ENCODE results near the gene TMEM132D.

The TMEM132D gene

GRCh38 chr12:129651951-129652350, 251.9 kb downstream of the TMEM132D start:
- no peak for DNase-seq

- no peak for DNase-seq
Measured at GRCh38 chr12:129641926-129642325, 261.9 kb downstream of the TMEM132D start.

- DNase-seq, result no peak
Measured at GRCh38 chr12:129635021-129635685, 268.7 kb downstream of the TMEM132D start.

GRCh38 chr12:129631316-129631715, 272.5 kb downstream of the TMEM132D start:
- no peak for DNase-seq

GRCh38 chr12:129629901-129630300, 273.9 kb downstream of the TMEM132D start:
- no peak for DNase-seq

- no peak for DNase-seq
Measured at GRCh38 chr12:129622566-129622965, 281.3 kb downstream of the TMEM132D start.

GRCh38 chr12:129619271-129619670, 284.6 kb downstream of the TMEM132D start:
- DNase-seq, result no peak

- no peak for DNase-seq
Measured at GRCh38 chr12:129617849-129618248, 286.0 kb downstream of the TMEM132D start.

GRCh38 chr12:129615001-129615400, 288.8 kb downstream of the TMEM132D start:
- no peak for DNase-seq

GRCh38 chr12:129614221-129614885, 289.5 kb downstream of the TMEM132D start:
- DNase-seq, result no peak

GRCh38 chr12:129613314-129613713, 290.5 kb downstream of the TMEM132D start:
- no peak for DNase-seq

GRCh38 chr12:129610601-129611120, 293.2 kb downstream of the TMEM132D start:
- peak; percentile 21 for DNase-seq

GRCh38 chr12:129607756-129608155, 296.1 kb downstream of the TMEM132D start:
- no peak for DNase-seq

GRCh38 chr12:129607301-129607700, 296.5 kb downstream of the TMEM132D start:
- no peak for DNase-seq

GRCh38 chr12:129606239-129606638, 297.6 kb downstream of the TMEM132D start:
- no peak for DNase-seq

- no peak for DNase-seq
Measured at GRCh38 chr12:129605666-129606065, 298.2 kb downstream of the TMEM132D start.

GRCh38 chr12:129604506-129604905, 299.3 kb downstream of the TMEM132D start:
- no peak for DNase-seq

GRCh38 chr12:129599406-129599805, 304.4 kb downstream of the TMEM132D start:
- no peak for DNase-seq

- no peak for DNase-seq
Measured at GRCh38 chr12:129594098-129594497, 309.7 kb downstream of the TMEM132D start.

GRCh38 chr12:129592449-129592848, 311.4 kb downstream of the TMEM132D start:
- DNase-seq, result no peak

GRCh38 chr12:129589503-129589902, 314.3 kb downstream of the TMEM132D start:
- no peak for DNase-seq

- DNase-seq, result no peak
Measured at GRCh38 chr12:129588142-129588541, 315.7 kb downstream of the TMEM132D start.

GRCh38 chr12:129585296-129585695, 318.5 kb downstream of the TMEM132D start:
- DNase-seq, result no peak

GRCh38 chr12:129579879-129580278, 323.9 kb downstream of the TMEM132D start:
- no peak for DNase-seq
